GM23338 (cell line): ENCODE data around the gene ZKSCAN2. TPM values are rescaled to one million over a fixed set of nuclear protein-coding genes. Genes with fewer than 3 reads are reported as not detected.

Experiments
- ATAC-seq: fragments of 200-7000 bp; cut with Tn5 transposase; 3 replicates; pipeline ENCODE4 v1.9.1; 2020
- DNase-seq: peaks from one replicate; pipeline ENCODE4 v3.0.0-alpha.2; 2015; ENCODE audit warnings: low spot score
- H2AFZ ChIP-seq: fragments of 200-600 bp; sonication (generic); 2 replicates; pipeline ENCODE4 v1.8.0; 2016; ENCODE audit warnings: antibody characterized with exemption, mild to moderate bottlenecking, moderate library complexity
- H3F3A ChIP-seq: fragments of 200-600 bp; sonication (generic); replicated peaks from 2 replicates; pipeline ENCODE4 v1.8.0; 2017; ENCODE audit warnings: antibody characterized with exemption, mixed run types, low read depth
- H3K27ac ChIP-seq: fragments of 200-600 bp; sonication (generic); 2 replicates; pipeline ENCODE4 v1.6.1; 2016; ENCODE audit warnings: low read depth
- H3K27me3 ChIP-seq: fragments of 200-600 bp; sonication (generic); 2 replicates; pipeline ENCODE4 v1.8.0; 2016; ENCODE audit warnings: mild to moderate bottlenecking, mixed run types, moderate library complexity; ENCODE audit not compliant: insufficient read depth
- H3K36me3 ChIP-seq: fragments of 200-600 bp; sonication (generic); 2 replicates; pipeline ENCODE4 v1.8.0; 2016; ENCODE audit warnings: mild to moderate bottlenecking; ENCODE audit not compliant: insufficient read depth
- H3K4me1 ChIP-seq: fragments of 200-600 bp; sonication (generic); 2 replicates; pipeline ENCODE4 v1.8.0; 2016; ENCODE audit warnings: mild to moderate bottlenecking, moderate library complexity; ENCODE audit not compliant: insufficient read depth
- H3K4me2 ChIP-seq: fragments of 200-600 bp; sonication (generic); 2 replicates; pipeline ENCODE4 v1.7.1; 2017; ENCODE audit warnings: mixed run types
- H3K4me3 ChIP-seq: fragments of 200-600 bp; sonication (generic); 2 replicates; pipeline ENCODE4 v1.6.1; 2016; ENCODE audit warnings: mixed run types
- H3K79me2 ChIP-seq: fragments of 200-600 bp; sonication (generic); replicated peaks from 2 replicates; pipeline ENCODE4 v1.8.0; 2017; ENCODE audit warnings: mild to moderate bottlenecking; ENCODE audit not compliant: insufficient read depth
- H3K9me2 ChIP-seq: fragments of 200-600 bp; sonication (generic); 2 replicates; pipeline ENCODE4 v1.8.0; 2017; ENCODE audit not compliant: insufficient read depth
- H4K20me1 ChIP-seq: fragments of 200-600 bp; sonication (generic); replicated peaks from 2 replicates; pipeline ENCODE4 v1.8.0; 2017; ENCODE audit warnings: mild to moderate bottlenecking; ENCODE audit not compliant: insufficient read depth
- H3K27ac Mint-ChIP-seq: 2 replicates; pipeline ENCODE4 v1.8.0; 2020; ENCODE audit warnings: inconsistent platforms, mild to moderate bottlenecking, moderate library complexity, mixed read lengths
- H3K27me3 Mint-ChIP-seq: 3 replicates; pipeline ENCODE4 v1.8.0; 2022; ENCODE audit warnings: low read depth, mild to moderate bottlenecking, moderate library complexity, mixed read lengths, inconsistent platforms; ENCODE audit not compliant: insufficient read depth, poor library complexity
- H3K36me3 Mint-ChIP-seq: 3 replicates; pipeline ENCODE4 v1.8.0; 2021; ENCODE audit warnings: low read depth, mild to moderate bottlenecking, inconsistent platforms, moderate library complexity, mixed read lengths
- H3K4me1 Mint-ChIP-seq: 3 replicates; pipeline ENCODE4 v1.8.0; 2020; ENCODE audit warnings: mild to moderate bottlenecking, inconsistent platforms, mixed read lengths
- H3K4me3 Mint-ChIP-seq: 3 replicates; pipeline ENCODE4 v1.8.0; 2021; ENCODE audit warnings: moderate library complexity, mild to moderate bottlenecking, inconsistent platforms, mixed read lengths
- H3K9me3 Mint-ChIP-seq: 3 replicates; pipeline ENCODE4 v1.8.0; 2020; ENCODE audit warnings: moderate library complexity, mild to moderate bottlenecking, inconsistent platforms, mixed read lengths
- CREB1 ChIP-seq: fragments of 250-450 bp; sonication (Bioruptor Pico); IDR thresholded peaks from 2 replicates; pipeline ENCODE4 v1.5.0; 2020; ENCODE audit warnings: low read depth, mild to moderate bottlenecking, moderate library complexity
- CTCF ChIP-seq, 2 experiments: fragments of 200-600 bp in 1 of 2; sonication (generic) in 1 of 2; conservative IDR thresholded peaks; 2 replicates each; pipeline versions ENCODE4 v1.5.1 to v1.6.1; 2016 to 2017; ENCODE audit warnings: antibody characterized with exemption in 2 of 2, low read depth in 2 of 2, mild to moderate bottlenecking in 2 of 2, moderate library complexity in 1 of 2
- EZH2phosphoT487 ChIP-seq: fragments of 200-600 bp; sonication (generic); IDR thresholded peaks from one replicate; pipeline ENCODE4 v1.8.1; 2018; ENCODE audit warnings: antibody characterized with exemption; ENCODE audit not compliant: unreplicated experiment
- JUNB ChIP-seq: IDR thresholded peaks from one replicate; pipeline ENCODE4 v1.6.1; 2016; ENCODE audit warnings: antibody characterized with exemption; ENCODE audit not compliant: unreplicated experiment
- NANOG ChIP-seq: IDR thresholded peaks from 2 replicates; pipeline ENCODE4 v1.6.1; 2016; ENCODE audit warnings: antibody characterized with exemption, borderline replicate concordance
- STAT1 ChIP-seq: IDR thresholded peaks from one replicate; pipeline ENCODE4 v1.6.1; 2016; ENCODE audit warnings: antibody characterized with exemption; ENCODE audit not compliant: unreplicated experiment
- ZNF114 ChIP-seq: fragments of 250-450 bp; sonication (Bioruptor Pico); IDR thresholded peaks from 2 replicates; pipeline ENCODE4 v1.5.0; 2020; ENCODE audit warnings: mild to moderate bottlenecking, moderate library complexity
- polyA plus RNA-seq: library from polyadenylated mRNA; unstranded; fragments of >200 nt; fragmentation: Nextera tagmentation; extraction: Ambion mirVana; gene quantifications from 2 replicates; pipeline ENCODE4 v1.2.1, GENCODE V29; 2016
- total RNA-seq: library from RNA; depleted of rRNA; stranded (reverse); fragments of >200 nt; shearing (Covaris generic); gene quantifications from 2 replicates; pipeline ENCODE4 v1.2.3, GENCODE V29; 2014; rRNA removed

ZKSCAN2 gene
- total and polyA plus RNA-seq, 2 experiments from 2014 or later, result 2.0 to 8.8 TPM

- Histone ChIP-seq H3K27me3 (no peaks in the 10 kb centered on the region), H3K27ac (no peak overlapping the region), H3K79me2 (no peaks in the 10 kb centered on the region), H3K9me2 (0 out of 2 replicates have a peak, but pooled peaks cover 3% of the 10 kb centered on the region), H3K4me2 (no peak overlapping the region), H2AFZ (no peak overlapping the region), H4K20me1 (no peaks in the 10 kb centered on the region), H3K36me3 (no peaks in the 10 kb centered on the region), H3K4me3 (no peak overlapping the region), H3K4me1 (no peaks in the 10 kb centered on the region), H3F3A (no peaks in the 10 kb centered on the region)
- ATAC-seq, result no peak
- Mint-ChIP-seq H3K4me3 (no peak overlapping the region), H3K9me3 (no peaks in the 10 kb centered on the region), H3K36me3 (no peaks in the 10 kb centered on the region), H3K4me1 (no peaks in the 10 kb centered on the region), H3K27ac (no peak overlapping the region), H3K27me3 (peaks cover 6% of the 10 kb centered on the region)
- DNase-seq, result no peak
- no peak for TF ChIP-seq EZH2phosphoT487
- TF ChIP-seq NANOG, result no peak
- TF ChIP-seq ZNF114 (CRISPR knock-in tag), result no peak
- no peak for TF ChIP-seq CTCF (conservative IDR thresholded peaks at IDR 0.05; ENCODE audit: low read depth in 2 of 2)
- TF ChIP-seq STAT1, result no peak
- no peak for TF ChIP-seq CREB1 (CRISPR knock-in tag)
- no peak for TF ChIP-seq JUNB
Observed at GRCh38 chr16:25187491-25187795, 70.2 kb downstream of the ZKSCAN2 start.

Other genes with a start within 250 kb of the ZKSCAN2 start
- 59.0 and 85.5 TPM in 2 replicates for gene ARHGAP17, start 242.5 kb downstream of the ZKSCAN2 start, total RNA-seq
- 40.0 and 40.6 TPM in 2 replicates for gene ARHGAP17, start 242.5 kb downstream of the ZKSCAN2 start, polyA plus RNA-seq
- gene LCMT1, start 146.1 kb downstream of the ZKSCAN2 start, total RNA-seq, result 43.2 and 56.2 TPM in 2 replicates
- 79.7 and 84.6 TPM in 2 replicates for gene LCMT1, start 146.1 kb downstream of the ZKSCAN2 start, polyA plus RNA-seq
- gene AQP8, start 40.9 kb downstream of the ZKSCAN2 start, total RNA-seq, result 0.58 TPM in 1 of 2 replicates, not detected in the other
- gene AQP8, start 40.9 kb downstream of the ZKSCAN2 start, polyA plus RNA-seq, result not detected in 2 replicates